ES-I3 (cell line): Measurements from ENCODE around the gene LOXL3.

Experiments used
- H3K36me3 ChIP-seq: 2 replicates; pipeline ENCODE4 v1.6.1; 2013; ENCODE audit warnings: mild to moderate bottlenecking, low read length, control low read depth, moderate library complexity; ENCODE audit not compliant: insufficient read depth
- H3K4me1 ChIP-seq: 2 replicates; pipeline ENCODE4 v1.6.1; 2013; ENCODE audit warnings: mild to moderate bottlenecking, control low read depth, low read length; ENCODE audit not compliant: insufficient read depth
- H3K9ac ChIP-seq: 2 replicates; pipeline ENCODE4 v1.6.1; 2013; ENCODE audit warnings: low read depth, mild to moderate bottlenecking, low read length, moderate library complexity
- H3K9me3 ChIP-seq: 2 replicates; pipeline ENCODE4 v1.6.1; 2013; ENCODE audit warnings: mild to moderate bottlenecking, low read length, moderate library complexity; ENCODE audit not compliant: control insufficient read depth, insufficient read depth

Gene LOXL3

DNA sequence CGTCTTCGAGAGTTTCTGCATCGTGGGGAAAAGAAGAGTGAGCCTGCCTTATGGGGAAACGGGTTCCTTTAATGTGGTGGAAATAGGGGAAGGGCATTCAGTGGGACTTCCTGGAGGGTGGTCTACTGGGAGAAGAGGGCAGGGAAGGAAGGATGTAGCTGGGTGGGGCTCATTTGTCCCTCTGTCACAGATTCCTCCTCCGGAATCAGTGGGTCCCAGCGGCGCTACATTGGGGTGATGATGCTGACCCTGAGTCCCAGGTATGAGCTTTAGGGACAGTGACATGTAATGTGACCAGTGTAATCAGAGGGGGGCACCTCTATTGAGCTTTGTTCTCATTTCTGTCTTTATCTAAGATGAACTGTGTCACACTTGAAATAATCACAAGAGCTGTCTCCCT is 22.1 kb downstream of the LOXL3 start:
- H3K4me1 ChIP-seq, result peaks cover 12% of the 10 kb centered on the region
- H3K9me3 ChIP-seq, result no peaks in the 10 kb centered on the region
- H3K36me3 ChIP-seq, result peaks cover 8% of the 10 kb centered on the region
- no peak overlapping the region for H3K9ac ChIP-seq

DNA sequence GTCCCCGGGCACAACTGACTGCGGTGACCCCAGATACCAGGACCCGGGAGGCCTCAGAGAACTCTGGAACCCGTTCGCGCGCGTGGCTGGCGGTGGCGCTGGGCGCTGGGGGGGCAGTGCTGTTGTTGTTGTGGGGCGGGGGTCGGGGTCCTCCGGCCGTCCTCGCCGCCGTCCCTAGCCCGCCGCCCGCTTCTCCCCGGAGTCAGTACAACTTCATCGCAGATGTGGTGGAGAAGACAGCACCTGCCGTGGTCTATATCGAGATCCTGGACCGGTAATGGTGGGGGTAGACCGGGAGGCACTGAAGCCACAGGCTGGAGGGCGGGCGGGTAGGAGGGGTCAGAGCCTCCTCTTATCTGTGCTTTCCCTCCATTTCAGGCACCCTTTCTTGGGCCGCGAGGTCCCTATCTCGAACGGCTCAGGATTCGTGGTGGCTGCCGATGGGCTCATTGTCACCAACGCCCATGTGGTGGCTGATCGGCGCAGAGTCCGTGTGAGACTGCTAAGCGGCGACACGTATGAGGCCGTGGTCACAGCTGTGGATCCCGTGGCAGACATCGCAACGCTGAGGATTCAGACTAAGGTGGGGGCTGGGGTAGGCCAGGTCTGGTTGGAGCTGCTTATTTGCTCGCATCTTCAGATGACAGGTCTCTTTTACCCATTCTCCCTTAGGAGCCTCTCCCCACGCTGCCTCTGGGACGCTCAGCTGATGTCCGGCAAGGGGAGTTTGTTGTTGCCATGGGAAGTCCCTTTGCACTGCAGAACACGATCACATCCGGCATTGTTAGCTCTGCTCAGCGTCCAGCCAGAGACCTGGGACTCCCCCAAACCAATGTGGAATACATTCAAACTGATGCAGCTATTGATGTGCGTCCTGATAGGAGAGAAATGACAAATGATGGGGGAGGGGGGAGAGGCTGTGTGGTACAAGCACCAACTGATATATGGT is 23.2 kb downstream of the LOXL3 start:
- H3K36me3 ChIP-seq, result peaks cover 10% of the 10 kb centered on the region
- H3K9me3 ChIP-seq, result no peaks in the 10 kb centered on the region
- peaks cover 18% of the 10 kb centered on the region for H3K4me1 ChIP-seq
- H3K9ac ChIP-seq, result peak overlapping the region; percentile 99

DNA sequence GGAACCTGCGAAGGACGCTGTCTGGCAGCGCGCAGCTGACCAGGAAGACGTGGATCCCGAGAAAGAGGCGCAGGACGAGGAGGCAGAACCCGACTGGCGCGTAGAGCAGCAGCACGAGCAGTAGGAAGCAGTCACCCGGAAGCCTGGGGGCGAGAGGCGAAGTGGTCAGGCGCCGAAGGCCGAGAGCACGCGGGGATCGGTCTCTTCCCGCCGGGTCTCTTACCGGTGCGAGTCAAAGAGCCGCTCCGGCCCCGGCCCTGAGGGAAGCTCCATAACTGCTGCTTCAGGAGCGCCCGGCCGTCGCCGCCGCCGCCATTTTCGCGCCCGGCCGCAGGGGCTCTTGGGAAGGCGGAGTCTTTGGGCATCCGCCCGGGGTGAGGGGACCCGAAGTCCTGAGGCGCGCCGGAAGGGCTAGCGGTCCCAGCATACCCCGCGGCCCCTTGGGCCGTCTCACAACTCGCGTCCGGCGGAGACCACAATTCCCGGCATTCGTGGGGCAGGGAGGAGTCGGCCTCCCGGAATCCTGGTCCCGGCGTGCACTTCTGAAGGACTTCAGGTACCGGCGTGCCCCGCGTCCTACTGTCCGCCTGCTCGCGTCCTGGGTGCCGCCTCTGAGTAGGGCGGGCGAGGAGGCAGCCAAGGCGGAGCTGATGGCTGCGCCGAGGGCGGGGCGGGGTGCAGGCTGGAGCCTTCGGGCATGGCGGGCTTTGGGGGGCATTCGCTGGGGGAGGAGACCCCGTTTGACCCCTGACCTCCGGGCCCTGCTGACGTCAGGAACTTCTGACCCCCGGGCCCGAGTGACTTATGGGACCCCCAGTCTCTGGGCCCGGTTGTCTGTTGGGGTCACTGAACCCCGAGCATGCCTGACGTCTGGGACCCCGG is 24.1 kb downstream of the LOXL3 start, which contains the start of the genes AUP1 and HTRA2:
Gene AUP1 (minus strand): TSS at position 350 of the 882 bp plus-strand sequence. CDS start 77 bp downstream, at position 273.
Gene HTRA2 (plus strand): TSS at position 577 of the 882 bp plus-strand sequence. CDS start 74 bp downstream, at position 651.
- Histone ChIP-seq H3K36me3 (peaks cover 10% of the 10 kb centered on the region), H3K9ac (peak within 1 kb of the TSS; percentile 99), H3K4me1 (peaks cover 19% of the 10 kb centered on the region)

DNA sequence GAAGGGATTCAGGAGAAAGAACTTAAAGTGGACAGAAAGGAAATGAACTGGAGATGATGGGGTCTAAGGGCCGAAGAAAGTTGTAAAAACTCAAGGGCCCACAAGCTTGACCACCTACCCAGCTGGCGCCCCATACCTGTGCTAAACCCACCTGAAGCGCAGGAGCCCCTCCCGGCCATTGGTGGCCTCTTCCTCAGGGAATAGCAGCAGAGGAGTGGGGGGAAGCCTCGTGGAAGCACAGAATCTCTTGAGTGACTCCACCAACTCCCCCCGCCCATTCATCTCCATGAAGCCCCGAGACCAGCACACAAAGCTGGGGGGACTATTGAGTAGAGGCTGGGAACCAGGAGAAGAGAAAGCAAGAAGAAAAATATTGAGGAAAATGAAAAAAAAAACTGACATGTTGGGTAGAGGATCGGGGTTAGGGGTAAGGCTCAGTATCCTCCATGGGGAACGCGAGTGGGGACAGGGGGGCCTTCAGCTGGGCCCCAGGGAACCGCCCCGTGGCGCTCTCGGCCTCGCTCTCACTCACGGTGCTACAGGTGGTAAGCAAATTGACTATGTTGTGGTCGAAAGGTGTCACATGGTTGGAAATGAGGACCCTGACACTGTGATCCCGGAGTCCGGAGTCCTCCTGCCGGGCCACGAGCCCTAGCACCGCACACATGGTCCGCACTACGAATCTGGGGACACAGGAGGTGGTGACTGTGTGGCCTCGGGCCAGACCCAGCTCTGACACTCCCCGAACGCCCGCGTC is 25.0 kb downstream of the LOXL3 start:
- Histone ChIP-seq H3K4me1 (peaks cover 19% of the 10 kb centered on the region), H3K36me3 (peaks cover 10% of the 10 kb centered on the region), H3K9me3 (no peaks in the 10 kb centered on the region), H3K9ac (peak overlapping the region; percentile 99)

More for the DNA sequence above, 24.1 kb downstream of the LOXL3 start, which contains the start of the genes AUP1 and HTRA2:
- no peaks in the 10 kb centered on the region for H3K9me3 ChIP-seq

DNA sequence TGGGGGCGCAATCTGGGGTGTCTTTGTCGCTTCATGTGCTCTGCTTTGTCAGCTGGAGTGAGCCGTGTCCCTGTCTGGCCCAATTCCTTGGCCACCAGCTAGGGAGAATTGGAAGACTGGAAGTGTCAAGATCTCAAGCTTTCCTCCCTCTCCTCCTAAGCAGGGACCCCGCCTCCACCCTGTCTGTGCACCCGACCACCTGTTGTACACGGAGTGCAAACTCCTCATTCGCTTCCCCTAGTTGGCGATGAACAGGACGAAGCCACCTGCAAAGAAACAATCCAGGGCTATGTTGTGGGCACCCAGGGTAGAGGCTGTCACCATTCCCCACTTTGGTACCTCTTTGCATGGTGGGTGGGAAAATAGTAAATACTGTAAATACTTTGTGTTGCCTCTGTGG is 26.0 kb downstream of the LOXL3 start:
- Histone ChIP-seq H3K9ac (no peak overlapping the region), H3K4me1 (peaks cover 19% of the 10 kb centered on the region), H3K9me3 (no peaks in the 10 kb centered on the region), H3K36me3 (peaks cover 10% of the 10 kb centered on the region)

DNA sequence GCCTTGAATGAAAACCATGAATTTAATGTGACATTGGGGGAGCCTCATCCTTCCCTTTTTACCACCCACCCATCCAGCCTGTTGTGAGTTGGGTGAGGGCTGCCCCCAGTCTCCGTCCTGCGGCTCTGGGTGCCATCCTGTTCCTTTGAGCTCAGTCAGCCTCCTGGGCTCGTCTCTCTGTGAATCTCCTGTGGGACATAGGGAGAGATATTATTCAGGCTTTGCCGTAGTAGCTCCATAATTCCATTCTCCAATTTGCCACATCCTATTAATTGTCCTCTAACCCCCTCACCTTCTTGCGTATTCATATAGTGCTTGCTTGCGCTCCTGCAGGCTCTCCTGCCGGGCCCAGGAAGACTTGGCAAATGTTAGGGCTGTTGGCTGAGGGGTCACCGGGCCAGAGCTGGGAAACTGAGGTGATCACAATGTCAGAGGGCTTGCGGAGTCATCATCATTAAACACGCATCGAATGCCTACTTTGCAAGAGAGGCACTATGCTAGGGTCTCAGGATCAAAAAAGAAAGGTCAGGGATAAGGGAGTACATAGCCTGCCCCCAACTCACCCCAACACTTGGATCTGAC is 27.0 kb downstream of the LOXL3 start:
- Histone ChIP-seq H3K9ac (no peak overlapping the region), H3K4me1 (peaks cover 19% of the 10 kb centered on the region), H3K9me3 (no peaks in the 10 kb centered on the region), H3K36me3 (peaks cover 10% of the 10 kb centered on the region)

DNA sequence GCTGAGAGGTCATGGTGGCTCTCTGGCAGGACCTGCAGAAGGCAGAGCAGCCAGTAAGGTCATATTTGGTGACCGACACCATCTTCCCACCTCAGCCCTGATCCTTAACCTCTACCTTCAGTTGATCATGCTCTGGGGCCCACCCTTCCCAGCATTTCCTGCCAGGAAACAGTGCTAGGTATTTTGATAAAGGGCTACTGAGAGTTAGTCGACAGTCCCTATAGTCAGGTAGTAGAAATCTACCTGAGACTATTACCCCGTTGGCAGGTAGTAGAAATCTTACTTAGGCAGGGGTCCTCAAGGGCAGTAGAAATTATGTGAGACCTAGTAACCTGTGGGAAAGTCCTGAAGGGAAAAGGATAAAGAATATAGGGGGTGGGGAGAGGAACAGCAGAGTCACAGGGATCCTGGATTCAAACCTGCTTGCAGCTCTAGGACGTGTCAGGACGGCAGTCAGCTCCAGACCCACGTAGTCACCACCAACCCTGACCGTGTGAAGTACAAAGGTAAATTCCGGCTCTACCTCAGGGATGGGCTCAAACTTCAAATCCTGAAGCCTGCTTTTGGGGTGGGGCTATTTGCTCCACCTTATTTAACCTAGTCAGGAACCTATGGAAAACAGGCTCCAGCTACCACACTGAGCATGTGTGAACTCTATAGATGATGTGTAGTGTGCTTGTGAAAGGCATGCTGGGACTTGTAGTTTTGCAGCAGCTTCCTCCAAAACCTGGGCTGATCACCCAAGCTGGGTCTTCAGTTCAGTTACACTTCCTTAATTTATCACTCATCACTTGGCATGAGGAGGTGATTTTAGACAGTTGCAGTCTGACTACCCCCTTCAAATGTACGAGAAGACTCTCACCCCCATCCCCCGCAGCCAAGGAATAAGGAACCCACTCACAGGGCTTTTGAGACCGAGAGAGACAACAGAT is 27.8 kb downstream of the LOXL3 start, which contains the start of gene DQX1:
Gene DQX1 (minus strand): TSS at position 515 of the 932 bp plus-strand sequence. CDS start 502 bp downstream, at position 13.
- no peaks in the 10 kb centered on the region for H3K9me3 ChIP-seq

DNA sequence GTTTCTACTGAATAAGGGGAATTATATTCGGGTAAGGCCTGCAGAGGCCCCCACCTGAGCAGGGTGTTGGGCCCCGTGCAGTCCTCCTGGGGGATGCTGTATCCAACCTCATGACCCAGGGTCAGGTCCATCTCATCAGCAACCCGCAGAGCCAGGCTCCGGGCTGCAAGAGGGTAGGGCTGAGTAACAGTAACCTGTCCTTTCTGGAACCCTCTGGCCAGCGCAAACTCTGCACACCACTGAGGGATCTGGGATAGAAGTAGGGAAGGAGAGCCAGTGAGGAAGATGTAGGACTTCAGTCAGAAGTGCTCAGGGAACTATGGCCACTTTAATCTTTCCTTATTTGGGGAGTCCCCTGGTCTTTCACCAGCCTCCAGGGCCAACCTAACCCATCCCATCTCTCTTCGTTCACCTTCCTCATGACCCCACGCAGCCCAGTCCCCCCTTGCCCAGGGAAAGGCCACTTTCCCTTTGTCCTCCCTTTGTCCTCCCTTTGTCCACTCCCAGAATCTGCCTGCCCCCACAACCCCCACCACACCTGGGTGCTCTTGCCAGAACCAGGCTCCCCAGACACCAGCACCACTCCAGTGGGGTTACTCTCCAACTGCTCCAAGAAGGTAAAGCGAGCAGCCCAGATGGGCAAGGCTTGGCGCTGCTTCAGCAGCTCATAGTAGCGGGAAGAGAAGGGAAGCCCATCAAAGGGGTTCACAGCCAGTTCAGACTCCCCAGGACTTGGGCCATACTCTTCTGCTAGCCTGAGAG is 28.6 kb downstream of the LOXL3 start:
- Histone ChIP-seq H3K9me3 (no peaks in the 10 kb centered on the region), H3K9ac (no peak overlapping the region), H3K36me3 (peaks cover 10% of the 10 kb centered on the region), H3K4me1 (peaks cover 16% of the 10 kb centered on the region)

More for the DNA sequence above, 27.8 kb downstream of the LOXL3 start, which contains the start of gene DQX1:
- Histone ChIP-seq H3K9ac (no peak within 1 kb of the TSS), H3K4me1 (peaks cover 19% of the 10 kb centered on the region), H3K36me3 (peaks cover 10% of the 10 kb centered on the region)

DNA sequence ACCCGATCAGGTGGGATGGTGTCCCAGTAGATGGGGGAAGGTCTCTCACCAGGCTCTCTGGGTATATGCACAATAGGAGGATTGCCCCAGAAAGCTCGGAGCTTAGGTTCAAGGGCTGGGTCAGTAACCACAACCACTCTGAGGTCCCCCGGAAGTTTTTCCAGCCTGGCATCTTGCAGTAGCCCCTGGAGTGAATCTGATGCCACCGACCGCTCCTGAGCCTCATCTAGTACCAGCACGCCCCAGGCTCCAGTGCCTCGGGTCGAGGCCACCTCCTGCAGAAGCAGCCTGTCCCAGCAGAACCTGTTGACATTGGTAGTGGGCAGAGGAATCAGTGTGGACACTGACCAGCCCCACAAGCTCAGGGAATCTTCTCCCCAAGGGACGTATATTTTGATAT is 29.7 kb downstream of the LOXL3 start:
- Histone ChIP-seq H3K9ac (no peak overlapping the region), H3K36me3 (peaks cover 10% of the 10 kb centered on the region), H3K9me3 (no peaks in the 10 kb centered on the region), H3K4me1 (peaks cover 16% of the 10 kb centered on the region)

DNA sequence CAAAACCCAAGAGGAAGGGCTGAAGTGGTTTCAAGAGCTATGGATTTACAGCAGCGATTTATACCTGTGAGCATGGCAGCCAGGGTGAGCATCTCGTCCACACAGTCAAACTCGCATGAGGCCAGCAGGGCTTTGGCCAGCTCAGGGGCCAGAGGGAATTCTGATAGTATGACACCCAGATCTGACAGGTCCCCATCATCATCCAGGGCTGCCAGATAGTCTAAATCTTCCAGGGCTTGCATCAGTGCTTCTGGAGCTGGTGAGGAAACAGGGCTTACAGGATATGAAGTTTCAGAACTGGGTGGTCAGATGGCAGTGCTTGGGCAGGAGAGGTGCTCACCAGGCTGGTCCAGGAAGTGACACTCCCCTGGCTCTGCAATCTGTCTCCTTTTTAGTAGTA is 31.2 kb downstream of the LOXL3 start:
- Histone ChIP-seq H3K4me1 (peaks cover 7% of the 10 kb centered on the region; the same call in 1 of the 2 replicates), H3K9me3 (no peaks in the 10 kb centered on the region), H3K9ac (no peak overlapping the region), H3K36me3 (peaks cover 5% of the 10 kb centered on the region; the same call in 1 of the 2 replicates)

DNA sequence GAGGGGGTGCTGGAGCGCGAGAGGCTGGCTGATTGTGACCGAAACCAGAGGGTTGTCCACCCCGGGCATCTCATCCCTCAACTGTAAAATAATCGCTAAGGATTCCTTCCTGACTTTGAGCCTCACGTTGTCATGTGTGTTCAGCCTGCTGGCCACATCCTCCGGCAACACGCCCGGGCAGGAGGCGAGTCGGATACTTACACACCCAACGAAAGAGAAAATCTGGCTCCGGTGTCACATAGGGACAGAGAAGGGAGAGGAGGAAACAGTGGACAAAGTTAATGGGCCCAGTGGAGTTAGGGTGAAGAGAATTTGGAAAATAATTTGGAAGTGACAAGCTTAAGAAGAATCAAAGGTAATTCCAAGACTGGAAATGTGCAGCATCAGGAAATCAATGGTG is 37.1 kb downstream of the LOXL3 start:
- H3K4me1 ChIP-seq, result no peaks in the 10 kb centered on the region; the same call in 1 of the 2 replicates
- H3K9ac ChIP-seq, result no peak overlapping the region
- H3K36me3 ChIP-seq, result no peaks in the 10 kb centered on the region
- peaks cover 6% of the 10 kb centered on the region; the same call in 1 of the 2 replicates for H3K9me3 ChIP-seq
